GM12875 (cell line): ENCODE data around the gene UAP1.
"Not testable (repeated sequence)": the region's sequence is repeated elsewhere in the genome, so short reads cannot be mapped to it uniquely, and the experiment has no call there.

Source experiments
- H3K4me3 ChIP-seq: one replicate; pipeline ENCODE4 v1.5.1; 2011; ENCODE audit warnings: low read depth, low read length, control low read depth
- CTCF ChIP-seq: IDR thresholded peaks from 2 replicates; pipeline ENCODE4 v1.5.1; 2011; ENCODE audit warnings: low read depth, mild to moderate bottlenecking, control low read depth, inconsistent platforms, low read length, moderate library complexity, borderline replicate concordance; ENCODE audit not compliant: insufficient read depth

UAP1 gene

GRCh38 chr1:162596514-162597170 lies 35.1 kb downstream of the UAP1 start:
- no peak for TF ChIP-seq CTCF
- H3K4me3 ChIP-seq, result no peak overlapping the region

GRCh38 chr1:162599451-162599850 lies 37.9 kb downstream of the UAP1 start:
- no peak overlapping the region for H3K4me3 ChIP-seq
- no peak for TF ChIP-seq CTCF

GRCh38 chr1:162603117-162603516 lies 41.6 kb downstream of the UAP1 start:
- H3K4me3 ChIP-seq, result not testable (repeated sequence)

GRCh38 chr1:162605225-162605927 lies 43.9 kb downstream of the UAP1 start:
- TF ChIP-seq CTCF, result no peak

GRCh38 chr1:162609306-162609705 lies 47.8 kb downstream of the UAP1 start:
- TF ChIP-seq CTCF, result no peak
- no peak overlapping the region for H3K4me3 ChIP-seq

More at GRCh38 chr1:162605225-162605927, 43.9 kb downstream of the UAP1 start:
- H3K4me3 ChIP-seq, result no peak overlapping the region

GRCh38 chr1:162612606-162613400 lies 51.3 kb downstream of the UAP1 start:
- no peak for TF ChIP-seq CTCF
- no peak overlapping the region for H3K4me3 ChIP-seq

- no peak for TF ChIP-seq CTCF
- no peak overlapping the region for H3K4me3 ChIP-seq
Measured at GRCh38 chr1:162616848-162617247, 55.3 kb downstream of the UAP1 start.
